ENCODE measurements around the gene S1PR5. TPM values are rescaled to one million over a fixed set of nuclear protein-coding genes. Genes with fewer than 3 reads are reported as not detected.
A peak's percentile ranks its signal among the peaks of the same experiment; 100 is the strongest.

The S1PR5 gene
- total and polyA plus RNA-seq, 2 of the 8 experiments (the other 6 are each of a cell fraction or from before 2014, with no cell fraction given): 2.4 to 8.6 TPM

DNA sequence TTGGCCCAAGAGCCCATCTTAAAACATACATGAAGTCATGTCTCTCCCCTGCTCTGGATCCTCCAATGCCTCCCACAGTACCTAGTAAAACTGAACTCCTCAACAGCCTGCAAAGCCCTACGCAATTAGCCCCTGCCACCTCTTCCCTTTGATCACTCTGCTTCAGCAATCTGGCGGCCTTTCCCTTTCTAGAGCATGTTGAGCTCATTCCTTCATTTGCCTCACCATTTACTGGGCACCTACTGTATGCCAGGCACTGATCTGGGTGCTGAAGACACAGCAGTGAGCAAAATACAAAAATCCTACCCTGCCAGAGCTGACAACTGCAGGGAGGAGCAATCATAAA, 17.0 kb downstream of the S1PR5 start:
- TF ChIP-seq SP1 (IDR thresholded peaks at IDR 0.05; ENCODE audit: low read depth, low read length): no peak
- no peak for TF ChIP-seq SIX5 (IDR thresholded peaks at IDR 0.05; ENCODE audit: low read depth, low read length)
- TF ChIP-seq RXRA (IDR thresholded peaks at IDR 0.05; ENCODE audit: insufficient read depth, low read depth, low read length): no peak
- TF ChIP-seq TBP (IDR thresholded peaks at IDR 0.05; ENCODE audit: low read depth, low read length): 0 out of 2 replicates have a peak, but pooled peaks have one; percentile 32
- Histone ChIP-seq H3K4me1 (replicated peaks in 1 of 4; ENCODE audit: control insufficient read depth in 3 of 4, insufficient read depth in 4 of 4, low read length in 3 of 4) (peaks cover 3 to 24% (median 13%) of the 10 kb centered on the region in 4 experiments), H3K14ac (ENCODE audit: insufficient read length) (no peak overlapping the region)

More for the DNA sequence above, 17.0 kb downstream of the S1PR5 start:
- H3K79me2 ChIP-seq (ENCODE audit: control insufficient read depth in 1 of 2, insufficient read depth in 2 of 2, low read length in 2 of 2): peaks cover 0 to 46% of the 10 kb centered on the region in 2 experiments; a peak in 2 of 4 replicates
- ChIA-PET CTCF (ENCODE audit: partially characterized antibody) (interaction anchor here (0.6 to 10.7 kb wide), 7 partner anchors 9 to 198 kb away, joined by 3 to 78 read pairs (median 4); no protein-coding TSS in a partner anchor), POLR2A (ENCODE audit: partially characterized antibody) (interaction anchor here (0.8 to 3.7 kb wide), 10 partner anchors 9 to 404 kb away, joined by 3 to 14 read pairs (median 3); no protein-coding TSS in a partner anchor)
- H3K27me3 ChIP-seq (replicated peaks in 1 of 4; ENCODE audit: control insufficient read depth in 3 of 4, extremely low read depth in 1 of 4, insufficient read depth in 3 of 4, low read length in 3 of 4): no peaks in the 10 kb centered on the region
- H4K5ac ChIP-seq (ENCODE audit: insufficient read length, low read depth, low read length): peak overlapping the region; percentile 63
- no peak overlapping the region for H3K56ac ChIP-seq (replicated peaks; ENCODE audit: insufficient read length, low read depth, low read length)
- no peak overlapping the region for H3K9ac ChIP-seq (replicated peaks in 1 of 4; ENCODE audit: extremely low read depth in 1 of 4, low read depth in 3 of 4, low read length in 3 of 4)
- H2AK5ac ChIP-seq (ENCODE audit: low read depth, low read length): peak overlapping the region; percentile 20; the same call in 1 of the 2 replicates
- no peak overlapping the region for H4K8ac ChIP-seq (ENCODE audit: extremely low read depth, insufficient read depth, low read length)
- H3K23me2 ChIP-seq (ENCODE audit: low read depth, low read length): peaks cover 10% of the 10 kb centered on the region; the same call in 1 of the 2 replicates
- WGBS, 2 experiments (ENCODE audit: extremely low coverage in 1 of 2, insufficient coverage in 1 of 2, insufficient read length in 1 of 2, insufficient replicate concordance in 2 of 2, low coverage in 1 of 2, low lambda C conversion rate in 2 of 2, missing lambda C conversion rate in 1 of 2): 41% methylated on average over 2 of the region's 2 CpGs; no CpG with 5 or more reads in 1 of the 2 experiments
- H3K36me3 ChIP-seq (ENCODE audit: control insufficient read depth in 2 of 4, insufficient read depth in 4 of 4, low read length in 3 of 4): peaks cover 10 to 36% (median 18%) of the 10 kb centered on the region in 4 experiments
- peak overlapping the region; percentile 61 for H4K91ac ChIP-seq (replicated peaks; ENCODE audit: insufficient read length, low read length)
- H2BK15ac ChIP-seq (ENCODE audit: low read length): no peak overlapping the region
- peak overlapping the region; percentile 23; the same call in 1 of the 2 replicates for H3K27ac ChIP-seq (ENCODE audit: low read depth, low read length)
- H3K23ac ChIP-seq (ENCODE audit: insufficient read length): no peak overlapping the region
- no peak for FAIRE-seq
- H2BK20ac ChIP-seq (ENCODE audit: low read length): no peak overlapping the region
- H3K4me3 ChIP-seq (ENCODE audit: extremely low read depth in 1 of 4, insufficient read depth in 2 of 4, low read depth in 3 of 4, low read length in 4 of 4): peak overlapping the region in 1 of 4 experiments; percentile 10; a peak in 1 of 8 replicates
- peak overlapping the region; percentile 91 for H2BK120ac ChIP-seq (replicated peaks; ENCODE audit: low read depth, low read length)
- peak overlapping the region; percentile 68 for H3K18ac ChIP-seq (ENCODE audit: extremely low read depth, low read length)
- no peak for DNase-seq (ENCODE audit: low read depth in 1 of 2, low spot score in 2 of 2)
- H3K9me3 ChIP-seq (ENCODE audit: insufficient read depth in 2 of 2, low read depth in 1 of 2, low read length in 1 of 2): no peaks in the 10 kb centered on the region
- peaks cover 11% of the 10 kb centered on the region for H3K79me1 ChIP-seq (ENCODE audit: low read depth, low read length)
- H2BK5ac ChIP-seq (ENCODE audit: low read depth, low read length): peak overlapping the region; percentile 68; the same call in 1 of the 2 replicates
- no peak overlapping the region for H2BK12ac ChIP-seq (ENCODE audit: low read depth, low read length)
- peaks cover 0 to 8% of the 10 kb centered on the region in 2 experiments for H4K20me1 ChIP-seq (replicated peaks in 1 of 2; ENCODE audit: control insufficient read depth in 1 of 2, insufficient read depth in 2 of 2, low read length in 2 of 2)
- H2AFZ ChIP-seq (ENCODE audit: low read length): no peak overlapping the region
- peak overlapping the region; percentile 97 for H3K4ac ChIP-seq (replicated peaks; ENCODE audit: insufficient read length, low read depth, low read length)
- H3K4me2 ChIP-seq (ENCODE audit: insufficient read depth in 1 of 2, low read depth in 2 of 2, low read length in 2 of 2): peak overlapping the region; percentile 7 to 58

All from H1 (cell line).